HG03103 (cell line): ENCODE measurements around the gene CHMP4B.
A peak's percentile ranks its signal among the peaks of the same experiment; 100 is the strongest.

Source experiments
- ATAC-seq: cut with Tn5 transposase; IDR thresholded peaks from one replicate; pipeline ENCODE4 v1.9.1; 2021; ENCODE audit warnings: low read depth; ENCODE audit not compliant: unreplicated experiment

Gene CHMP4B

DNA sequence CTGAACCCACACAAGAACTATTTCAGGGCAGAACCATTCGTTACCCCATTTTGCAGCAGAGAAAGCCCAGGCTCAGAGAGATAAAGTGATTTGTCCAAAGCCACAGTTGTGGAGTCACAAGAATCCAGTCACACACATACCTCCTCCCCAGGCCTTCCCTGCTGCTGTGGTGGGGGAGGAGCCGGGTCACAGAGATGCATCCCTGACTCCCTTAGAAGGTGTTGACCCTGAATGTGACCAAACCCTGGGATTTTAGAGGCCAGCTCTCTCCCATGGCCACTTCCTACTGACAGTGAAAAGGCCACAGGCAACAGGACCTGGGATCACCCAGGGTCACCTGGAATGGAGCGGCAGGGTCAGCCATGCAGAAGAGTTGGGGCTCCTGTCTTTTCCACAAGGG, 48.6 kb downstream of the CHMP4B start:
- ATAC-seq: no peak

DNA sequence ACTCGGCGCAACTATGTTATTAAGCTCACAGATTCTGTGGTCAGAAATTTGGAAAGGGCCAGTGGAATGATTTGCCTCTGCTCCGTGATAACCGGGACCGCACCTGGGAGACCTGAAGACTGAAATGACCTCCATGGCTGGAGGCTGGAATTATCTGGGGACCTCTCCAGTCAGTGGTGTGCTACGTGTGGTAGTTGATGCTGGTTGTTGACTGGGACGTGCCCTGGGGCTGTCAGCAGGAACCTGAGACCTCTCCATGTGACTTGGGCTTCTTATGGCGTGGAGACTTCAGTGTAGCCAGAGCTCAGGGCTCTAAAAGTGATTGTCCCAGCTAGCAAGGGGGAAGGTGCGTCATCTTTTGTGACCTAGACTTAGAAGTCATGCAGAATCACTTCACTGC, 50.3 kb downstream of the CHMP4B start:
- no peak for ATAC-seq

DNA sequence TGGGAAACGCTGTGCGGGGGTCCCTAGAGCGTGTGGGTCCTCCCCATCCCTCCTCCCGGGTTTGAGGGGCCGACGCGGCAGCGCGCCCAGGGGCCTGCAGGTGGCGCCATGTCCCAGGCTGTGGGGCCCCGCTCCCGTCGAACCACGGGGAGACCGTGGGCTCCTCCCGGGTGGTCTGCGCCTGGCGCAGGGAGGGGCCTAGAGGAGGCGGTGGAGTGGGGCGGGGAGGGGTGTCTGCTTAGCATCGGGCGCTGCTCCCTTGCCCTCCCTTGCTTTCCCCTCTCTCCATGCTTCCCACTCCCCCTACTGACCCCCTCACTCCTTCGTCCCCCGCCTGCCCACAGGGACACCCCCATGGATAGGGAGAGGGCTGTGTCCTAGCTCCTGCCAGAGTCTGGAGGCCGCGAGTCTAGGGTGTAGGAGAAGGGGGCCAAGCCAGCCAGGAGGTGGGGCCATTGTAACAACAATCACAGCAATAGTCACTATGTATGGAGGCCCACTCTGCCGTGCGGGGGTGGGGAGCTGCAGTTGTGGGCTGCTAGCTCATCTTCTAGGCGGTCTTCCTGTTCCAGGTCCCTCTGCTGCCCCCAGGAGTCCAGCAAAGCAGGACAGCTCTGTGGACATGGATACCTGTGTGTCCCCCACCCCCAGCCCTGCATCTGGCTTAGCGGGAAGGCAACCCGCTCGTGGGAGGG, 51.7 kb downstream of the CHMP4B start:
- no peak for ATAC-seq

DNA sequence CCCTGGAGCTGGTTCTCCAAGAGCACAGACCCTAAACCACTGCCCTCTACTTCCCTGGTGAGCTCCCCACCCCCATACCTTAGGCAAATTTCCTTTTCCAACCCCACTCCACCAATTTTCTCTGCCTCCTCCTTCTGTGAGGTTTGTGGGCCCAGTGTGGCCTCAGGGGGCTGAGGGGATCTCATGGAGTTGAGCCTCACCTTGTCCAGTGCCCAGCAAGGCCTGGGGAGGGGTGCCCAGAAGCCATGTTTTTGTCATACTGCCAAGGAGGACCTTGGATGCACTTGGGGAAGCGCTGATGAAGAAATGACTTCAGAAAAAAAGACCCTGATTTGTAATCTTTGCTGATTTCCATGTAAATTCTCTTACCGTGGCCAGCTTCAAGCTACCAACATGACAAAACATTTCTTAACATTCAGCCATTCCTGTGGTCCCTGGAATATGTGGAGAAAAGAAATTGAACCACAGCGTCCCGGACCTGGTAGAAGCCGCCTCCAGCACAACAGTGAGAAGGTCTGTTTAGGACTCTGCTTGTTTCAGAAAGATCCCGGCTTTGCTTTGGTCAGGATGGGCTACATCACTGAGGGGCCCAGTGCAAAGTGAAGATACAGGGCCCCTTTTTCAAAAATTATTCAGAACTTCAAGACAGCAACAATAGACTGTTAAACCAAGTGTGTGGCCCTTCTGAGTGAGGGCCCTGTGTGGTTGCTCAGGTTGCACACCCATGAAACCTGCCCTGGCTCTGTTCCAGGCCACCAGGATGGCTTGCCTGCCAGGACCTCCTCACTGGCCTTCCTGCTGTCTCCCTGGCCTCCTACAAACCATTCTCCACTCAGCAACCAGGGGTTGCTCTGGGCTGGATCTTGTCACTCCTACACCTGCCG, 52.5 kb downstream of the CHMP4B start:
- no peak for ATAC-seq

DNA sequence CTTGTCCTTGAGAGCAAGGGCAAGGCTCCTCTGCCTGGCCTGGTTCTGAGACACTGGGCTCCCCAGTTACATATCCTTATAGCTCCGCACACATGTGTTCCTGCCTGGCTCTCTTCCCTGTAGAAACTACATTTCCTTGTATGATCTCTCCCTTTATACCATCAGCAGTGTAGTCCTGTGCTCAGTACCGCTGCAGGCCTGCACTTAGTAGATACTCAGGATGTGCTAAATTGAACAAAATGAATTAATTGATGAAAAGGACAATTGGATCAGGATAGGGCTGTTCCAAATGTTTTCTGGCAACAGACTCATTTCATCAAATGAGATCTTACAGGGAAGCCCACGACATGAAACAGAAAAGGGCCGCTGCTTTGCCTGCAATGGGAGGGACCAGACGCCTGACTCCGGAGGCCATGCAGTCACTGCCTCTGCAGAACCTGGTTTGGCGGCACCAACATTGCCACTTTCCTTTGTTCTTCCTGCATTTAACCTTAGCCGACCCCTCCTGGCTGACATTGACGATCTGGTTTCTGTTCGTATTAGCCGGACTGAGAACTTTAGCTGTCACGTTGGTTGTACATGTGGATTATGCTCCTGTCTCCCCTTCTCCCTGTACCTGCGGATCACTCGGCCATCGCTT, 53.3 kb downstream of the CHMP4B start:
- no peak for ATAC-seq

DNA sequence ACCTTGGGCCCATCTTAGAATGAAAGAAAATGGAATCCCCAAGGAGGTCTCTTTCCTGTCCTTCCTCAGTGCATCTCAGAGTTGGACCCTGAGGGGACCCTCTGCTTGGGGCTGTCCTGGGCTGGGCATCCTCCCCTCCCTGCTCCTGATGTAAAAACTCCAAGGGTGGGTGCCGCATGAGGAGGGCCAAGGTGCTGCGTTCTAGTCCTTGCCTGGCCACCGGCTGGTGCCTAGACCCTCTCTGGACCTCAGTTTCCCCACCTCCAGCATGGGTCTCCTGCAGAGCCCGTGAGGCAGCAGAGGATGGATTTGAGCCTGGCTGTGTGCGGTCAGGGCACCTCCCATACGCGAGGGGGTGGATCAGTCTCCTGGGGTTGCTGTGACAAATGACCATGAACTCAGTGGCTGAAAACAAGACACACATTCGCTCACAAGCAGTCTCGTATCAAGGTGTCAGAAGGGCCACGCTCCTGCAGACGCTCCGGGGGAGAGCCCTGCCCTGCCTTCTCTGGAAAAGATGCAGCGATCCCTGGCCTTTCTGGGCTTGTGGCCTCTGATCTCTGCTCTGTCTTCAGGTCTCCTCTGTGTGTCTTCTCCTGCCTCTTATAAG, 54.7 kb downstream of the CHMP4B start:
- no peak for ATAC-seq

DNA sequence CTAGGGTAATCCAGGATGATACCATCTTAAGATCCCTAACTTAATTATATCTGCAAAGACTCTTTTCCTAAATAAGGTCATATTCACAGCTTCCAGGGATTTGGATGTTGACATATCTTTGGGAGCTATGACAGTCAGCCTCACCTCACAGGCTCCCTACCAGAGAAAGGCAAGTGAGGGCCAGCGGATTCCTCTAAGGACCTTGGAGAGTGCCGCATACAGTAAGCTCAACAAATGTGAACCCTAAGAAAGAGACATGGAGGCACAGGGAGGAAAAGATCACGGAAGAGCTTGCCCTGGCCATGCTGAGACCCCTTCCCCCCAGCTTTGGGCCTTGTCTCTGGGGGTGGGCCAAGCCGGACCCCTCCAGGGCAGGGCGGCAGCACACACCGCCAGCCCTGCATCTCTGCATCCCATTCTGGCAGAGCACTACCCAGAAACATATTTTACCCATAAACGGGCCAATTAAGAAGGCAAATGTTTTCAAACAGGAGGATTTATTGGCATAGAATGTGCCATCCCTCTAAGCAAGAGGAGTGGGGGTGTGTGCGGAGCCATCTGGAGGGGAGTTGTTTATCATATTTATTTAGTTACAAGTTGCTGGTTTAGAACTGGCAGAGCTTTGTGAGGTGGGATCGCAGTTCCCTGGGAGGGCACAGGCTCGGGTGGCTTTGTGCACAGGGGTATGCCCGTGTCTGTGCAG, 55.4 kb downstream of the CHMP4B start:
- no peak for ATAC-seq

DNA sequence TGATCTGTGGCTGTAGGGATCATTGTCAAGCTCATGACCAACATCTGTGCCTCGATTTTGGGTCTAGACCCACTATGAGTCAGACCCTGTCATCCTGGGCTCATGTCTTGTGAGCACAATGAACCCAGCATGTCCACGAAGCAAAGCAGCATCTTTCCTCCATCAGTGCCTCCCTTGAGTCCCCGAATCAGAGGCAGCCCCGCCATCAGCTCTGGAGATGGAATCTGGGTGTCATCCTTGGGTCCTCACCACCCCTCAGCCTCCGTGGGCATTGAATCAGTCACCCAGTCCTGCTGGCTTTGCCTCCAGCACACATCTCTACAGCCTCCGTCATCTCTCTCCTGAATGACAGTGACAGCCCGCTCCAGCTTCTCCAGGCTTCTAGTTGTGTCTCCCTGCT, 56.9 kb downstream of the CHMP4B start:
- no peak for ATAC-seq

DNA sequence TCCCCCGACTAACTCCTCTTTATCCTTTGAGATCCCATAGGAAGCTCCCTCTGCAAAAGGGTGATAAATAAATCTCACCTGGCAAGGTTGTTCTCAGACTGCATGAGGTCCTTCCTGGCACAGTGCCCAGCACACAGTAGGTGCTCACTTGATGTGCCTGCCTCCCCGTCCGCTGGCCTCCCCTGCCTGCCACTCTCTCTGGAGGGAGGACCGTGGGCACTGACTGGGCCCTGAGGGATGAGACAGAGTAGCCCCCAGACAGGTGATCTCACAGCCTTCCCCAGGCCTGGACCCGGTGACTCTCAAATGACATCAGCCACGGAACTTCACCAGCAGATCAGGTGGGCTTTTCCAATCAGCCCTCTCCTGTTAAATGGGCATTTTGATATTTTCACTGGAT, 57.4 kb downstream of the CHMP4B start:
- ATAC-seq: no peak

DNA sequence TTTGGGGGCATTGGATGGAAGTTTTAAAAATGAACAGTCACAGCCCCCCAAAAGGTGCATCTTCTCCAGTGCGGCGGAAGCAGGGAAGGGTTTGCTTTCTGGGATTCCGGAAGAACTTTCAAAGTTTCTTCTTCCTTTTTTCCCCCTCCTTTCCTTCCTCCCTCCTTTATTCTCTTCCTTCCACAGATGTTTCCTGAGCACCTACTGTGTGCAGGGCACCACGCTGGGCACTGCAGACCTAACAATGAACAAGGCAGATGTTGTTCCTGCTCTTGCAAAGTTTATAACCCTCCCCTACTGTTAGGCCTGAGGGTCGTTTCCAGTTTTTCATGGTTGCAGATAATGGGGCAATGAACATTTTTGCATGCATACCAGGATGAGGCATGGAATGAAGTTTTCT, 58.1 kb downstream of the CHMP4B start:
- no peak for ATAC-seq

DNA sequence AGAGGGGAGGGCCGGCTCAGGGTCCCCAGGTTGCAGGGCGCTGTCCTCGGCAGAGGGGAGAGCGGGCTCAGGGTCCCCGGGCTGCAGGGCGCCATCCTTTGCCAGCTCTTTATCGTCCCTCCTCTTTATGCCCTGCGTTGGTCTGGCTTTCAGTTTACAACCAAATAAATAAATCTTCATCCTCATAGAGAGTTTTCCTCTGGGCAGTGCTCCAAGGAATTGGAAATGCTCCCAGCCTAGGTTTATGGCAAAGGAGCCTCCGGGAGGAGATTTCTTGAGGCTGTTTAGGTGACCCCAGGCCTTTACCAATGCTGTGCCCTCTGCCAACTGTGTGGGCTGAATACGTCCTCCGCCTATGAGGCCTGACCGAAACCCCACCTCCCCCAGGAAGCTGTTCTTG, 60.2 kb downstream of the CHMP4B start:
- ATAC-seq: no peak

DNA sequence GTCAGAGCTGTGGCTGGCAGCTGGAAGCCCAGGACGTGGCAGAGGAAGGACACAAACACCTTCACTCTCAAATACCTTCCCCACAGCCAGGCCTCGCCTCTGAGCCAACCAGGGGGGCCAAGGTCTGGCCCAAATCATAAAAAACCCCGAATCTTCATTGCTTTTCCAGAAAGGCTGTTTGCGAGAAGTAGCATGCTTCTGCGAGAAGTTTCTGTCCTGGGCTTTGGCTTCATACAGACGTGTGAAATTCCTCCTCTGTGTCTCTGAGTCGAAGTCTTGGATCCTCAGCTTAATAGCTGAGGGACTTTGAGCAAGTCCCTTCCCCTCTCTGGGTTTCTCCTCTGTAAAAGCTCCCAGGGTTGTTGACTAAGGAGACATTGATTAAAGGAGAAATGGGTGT, 63.0 kb downstream of the CHMP4B start:
- ATAC-seq: no peak

DNA sequence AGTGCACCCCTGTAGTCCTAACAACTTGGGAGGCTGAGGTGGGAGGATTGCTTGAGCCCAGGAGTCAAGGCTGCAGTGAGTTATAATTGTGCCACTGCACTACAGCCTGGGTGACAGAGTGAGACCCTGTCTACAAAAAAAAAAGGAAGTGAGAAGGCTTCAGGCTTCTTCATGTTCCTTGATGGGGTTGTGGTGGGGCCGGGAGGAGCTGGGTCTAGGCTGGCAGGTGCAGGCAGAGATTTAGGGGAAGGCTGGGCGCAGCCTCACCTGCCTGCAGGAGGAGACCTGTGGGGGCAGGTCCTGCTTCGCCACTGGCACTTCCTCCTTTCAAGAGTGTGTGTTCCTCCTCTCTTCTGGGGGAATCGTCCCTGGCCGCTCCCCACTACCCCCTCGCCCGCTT, 63.9 kb downstream of the CHMP4B start:
- no peak for ATAC-seq

DNA sequence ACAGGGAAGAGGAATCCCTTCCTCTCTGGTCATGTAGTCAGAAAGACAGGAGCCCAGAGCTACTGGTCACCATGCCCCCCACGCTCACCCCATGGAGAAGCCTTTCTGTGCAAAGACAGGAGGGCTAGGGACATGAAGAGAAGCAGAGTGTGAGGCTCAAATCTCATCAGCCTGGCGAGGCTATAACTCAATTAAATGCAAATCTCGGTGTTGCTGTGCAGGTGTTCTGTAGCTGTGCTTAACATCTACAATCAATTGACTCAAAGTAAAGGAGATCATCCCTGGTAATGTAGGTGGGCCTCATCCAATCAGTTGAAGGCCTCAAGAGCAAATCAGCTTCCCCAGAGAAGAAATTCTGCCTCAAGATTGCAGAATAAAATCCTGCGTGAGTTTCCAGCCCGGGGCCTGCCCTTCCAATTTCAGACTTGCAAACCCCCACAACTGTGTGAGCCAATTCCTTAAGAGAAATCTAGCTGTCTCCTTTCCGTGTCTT, 64.4 kb downstream of the CHMP4B start:
- ATAC-seq: no peak

DNA sequence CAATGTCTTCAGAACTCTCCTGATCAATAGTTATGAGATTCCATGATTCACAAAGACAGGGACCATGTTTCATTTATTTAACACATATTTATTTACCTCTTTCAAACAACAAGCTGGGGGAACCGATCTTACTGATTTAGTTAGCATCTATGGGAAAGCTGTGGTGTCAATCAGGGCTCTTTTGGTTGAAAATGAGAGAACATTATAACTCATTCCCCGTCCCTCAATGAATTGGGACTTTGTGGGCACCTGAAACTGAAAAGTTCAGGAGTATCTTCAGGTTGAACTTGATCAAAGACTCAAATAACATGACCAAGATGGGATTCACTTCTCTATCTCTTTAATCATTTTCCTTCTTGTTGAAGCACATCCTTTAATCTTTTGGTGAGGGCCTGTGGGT, 67.4 kb downstream of the CHMP4B start:
- ATAC-seq: no peak

DNA sequence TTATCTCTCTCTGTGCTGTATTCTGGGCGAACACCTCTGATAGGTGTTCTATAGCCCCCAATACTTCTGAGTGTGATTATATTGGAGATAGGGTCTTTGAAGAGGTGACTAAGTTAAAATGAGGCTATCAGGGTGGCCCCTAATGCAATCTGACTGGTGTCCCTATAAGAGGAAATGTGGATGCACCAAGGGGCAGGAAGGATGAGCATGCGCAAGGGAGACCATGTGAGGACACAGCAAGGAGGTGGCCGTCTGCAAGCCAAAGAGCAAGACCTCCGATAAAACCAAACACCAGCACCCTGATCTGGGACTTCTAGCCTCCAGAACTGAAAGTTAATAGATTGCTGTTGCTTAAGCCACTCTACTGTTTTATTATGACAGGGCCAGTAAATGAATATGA, 69.2 kb downstream of the CHMP4B start:
- no peak for ATAC-seq

DNA sequence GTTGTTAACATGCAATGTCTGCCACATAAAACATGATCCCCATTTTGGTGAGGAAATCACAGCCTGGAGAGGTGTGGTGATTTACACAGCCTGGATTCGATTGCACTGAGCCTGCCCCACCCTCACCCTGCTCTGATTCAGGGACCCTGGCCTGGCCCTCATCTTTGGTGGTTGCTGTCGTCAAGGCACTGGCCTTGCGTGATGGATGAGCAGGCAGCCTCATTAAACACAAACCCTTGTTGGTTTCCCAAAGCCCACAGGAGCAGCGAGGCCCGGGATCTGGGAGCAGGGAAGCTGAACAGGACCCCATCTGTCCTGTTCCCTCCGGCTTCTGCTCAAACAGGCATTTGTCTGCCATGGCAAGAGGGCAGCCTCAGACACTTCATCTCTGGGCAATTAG, 70.8 kb downstream of the CHMP4B start:
- ATAC-seq: no peak

DNA sequence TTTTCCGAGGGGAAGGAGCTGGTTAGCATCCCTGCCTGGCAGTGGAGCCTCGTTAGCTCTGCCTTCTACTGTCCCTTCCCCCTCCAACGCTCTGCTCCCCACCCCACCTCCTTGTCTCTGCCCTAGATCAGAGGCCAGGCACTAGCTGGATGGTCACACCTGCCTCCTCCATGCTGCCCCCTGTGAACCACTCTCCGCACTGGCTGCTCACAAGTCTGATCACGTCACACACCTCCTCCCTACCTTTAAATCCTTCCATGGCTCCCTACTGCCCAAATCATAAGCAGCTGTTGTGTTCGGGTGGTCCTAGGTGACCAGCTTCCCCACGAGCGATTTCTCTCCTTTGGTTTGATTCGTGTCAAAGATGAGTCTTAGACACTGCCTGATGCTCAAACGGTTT, 71.3 kb downstream of the CHMP4B start:
- ATAC-seq: no peak

DNA sequence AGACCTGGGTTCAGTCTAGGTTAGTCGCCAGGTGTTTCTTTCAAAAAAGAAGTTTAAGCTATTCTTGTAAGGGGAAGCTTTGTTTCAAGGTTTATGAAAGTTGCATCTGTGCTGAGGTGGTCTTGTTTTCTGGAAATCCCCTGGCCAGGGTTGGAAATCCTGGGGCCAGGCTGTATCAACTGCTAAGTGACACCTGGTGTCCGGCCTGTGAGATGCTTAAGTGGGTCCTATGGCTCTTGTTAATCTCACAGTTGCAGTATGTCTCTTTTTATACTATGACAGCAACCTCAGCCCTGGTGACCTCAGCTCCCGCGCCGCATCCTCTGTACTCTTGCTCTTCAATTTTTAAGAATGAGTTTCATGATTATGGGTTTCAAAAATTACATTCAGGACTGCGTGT, 72.0 kb downstream of the CHMP4B start:
- peak; percentile 61 for ATAC-seq

DNA sequence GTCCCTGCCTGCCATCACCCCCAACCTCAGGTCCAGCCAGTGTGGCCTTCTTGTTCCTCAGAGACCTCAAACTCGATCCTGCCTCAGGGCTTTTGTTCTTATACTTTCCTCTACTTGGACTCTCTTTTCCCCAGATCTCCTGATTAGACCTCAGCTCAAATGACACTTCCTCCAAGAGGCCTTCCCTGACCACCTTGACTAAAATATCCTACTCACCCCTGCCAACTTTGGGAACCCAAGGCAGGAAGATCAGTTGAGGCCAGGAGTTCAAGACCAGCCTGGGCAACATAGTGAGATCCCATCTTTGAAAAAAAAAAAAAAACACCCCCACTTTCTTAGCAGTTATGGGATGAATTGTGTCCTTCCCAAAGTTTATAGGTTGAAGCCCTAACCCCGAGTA, 73.5 kb downstream of the CHMP4B start:
- ATAC-seq: no peak
